WERI-Rb-1 (cell line): ENCODE data around the gene FAM83E.

Source experiments
- DNase-seq: peaks from one replicate; pipeline ENCODE4 v3.0.0-alpha.2; 2020
- H3K27ac ChIP-seq: fragments of 250-450 bp; sonication (Bioruptor Pico); 2 replicates; pipeline ENCODE4 v1.5.1; 2020; ENCODE audit warnings: mild to moderate bottlenecking, moderate library complexity
- H3K27me3 ChIP-seq: fragments of 250-450 bp; sonication (Bioruptor Pico); 2 replicates; pipeline ENCODE4 v1.5.1; 2021; ENCODE audit warnings: mild to moderate bottlenecking, low read depth, moderate library complexity; ENCODE audit not compliant: insufficient read depth, severe bottlenecking
- H3K36me3 ChIP-seq: fragments of 250-450 bp; sonication (Bioruptor Pico); 2 replicates; pipeline ENCODE4 v1.5.1; 2020; ENCODE audit warnings: mild to moderate bottlenecking, moderate library complexity
- H3K4me3 ChIP-seq: 2 replicates; pipeline ENCODE4 v1.5.1; 2011; ENCODE audit warnings: low read depth, mild to moderate bottlenecking, control low read depth, low read length
- H3K9me3 ChIP-seq: fragments of 250-450 bp; sonication (Bioruptor Pico); 2 replicates; pipeline ENCODE4 v1.5.1; 2021; ENCODE audit warnings: mild to moderate bottlenecking, moderate library complexity; ENCODE audit not compliant: severe bottlenecking
- CTCF ChIP-seq: IDR thresholded peaks from 2 replicates; pipeline ENCODE4 v1.5.1; 2011; ENCODE audit warnings: low read depth, mild to moderate bottlenecking, control low read depth, inconsistent platforms, low read length

The FAM83E gene

GRCh38 chr19:48650974-48651682, 36.3 kb upstream of the FAM83E start:
- no peak for DNase-seq

GRCh38 chr19:48648134-48648533, 33.3 kb upstream of the FAM83E start:
- no peak for TF ChIP-seq CTCF
- no peak for DNase-seq

More at GRCh38 chr19:48650974-48651682, 36.3 kb upstream of the FAM83E start:
- no peaks in the 10 kb centered on the region for H3K27me3 ChIP-seq
- H3K36me3 ChIP-seq = no peaks in the 10 kb centered on the region
- no peak overlapping the region for H3K27ac ChIP-seq
- H3K9me3 ChIP-seq = no peaks in the 10 kb centered on the region
- TF ChIP-seq CTCF = no peak
- H3K4me3 ChIP-seq = no peak overlapping the region

GRCh38 chr19:48646722-48647216, 31.9 kb upstream of the FAM83E start:
- Histone ChIP-seq H3K9me3 (no peaks in the 10 kb centered on the region), H3K4me3 (no peak overlapping the region; the same call in 1 of the 2 replicates), H3K27ac (no peak overlapping the region), H3K36me3 (no peaks in the 10 kb centered on the region), H3K27me3 (no peaks in the 10 kb centered on the region)
- DNase-seq = peak; percentile 95
- TF ChIP-seq CTCF = no peak

More at GRCh38 chr19:48648134-48648533, 33.3 kb upstream of the FAM83E start:
- no peaks in the 10 kb centered on the region for H3K36me3 ChIP-seq
- H3K27ac ChIP-seq = no peak overlapping the region
- H3K27me3 ChIP-seq = no peaks in the 10 kb centered on the region
- H3K4me3 ChIP-seq = no peak overlapping the region
- no peaks in the 10 kb centered on the region for H3K9me3 ChIP-seq

- Histone ChIP-seq H3K9me3 (no peaks in the 10 kb centered on the region), H3K36me3 (no peaks in the 10 kb centered on the region), H3K27me3 (no peaks in the 10 kb centered on the region), H3K4me3 (peak within 1 kb of the TSS; percentile 61), H3K27ac (peak within 1 kb of the TSS; percentile 38; the same call in 1 of the 2 replicates)
- peak; percentile 75 for TF ChIP-seq CTCF
- DNase-seq = peak; percentile 42
Observed at GRCh38 chr19:48646001-48646721, 31.3 kb upstream of the FAM83E start, which contains the start of gene CA11. Gene CA11 (minus strand): TSS chr19:48646187. CDS start chr19:48645632, 555 bp downstream.

- Histone ChIP-seq H3K36me3 (no peaks in the 10 kb centered on the region), H3K27me3 (no peaks in the 10 kb centered on the region), H3K9me3 (no peaks in the 10 kb centered on the region), H3K4me3 (peak overlapping the region; percentile 61), H3K27ac (0 out of 2 replicates have a peak overlapping the region, but pooled peaks have one; percentile 28)
- TF ChIP-seq CTCF = no peak
- DNase-seq = no peak
Observed at GRCh38 chr19:48645620-48646000, 30.7 kb upstream of the FAM83E start.
